DND-41 (cell line): ENCODE data around the gene RAD51AP1.
"Not testable (repeated sequence)": the region's sequence is repeated elsewhere in the genome, so short reads cannot be mapped to it uniquely, and the experiment has no call there.

Experiments
- ATAC-seq: fragments of 200-7000 bp; cut with Tn5 transposase; 3 replicates; pipeline ENCODE4 v1.9.1; 2021; ENCODE audit warnings: low read depth; ENCODE audit not compliant: insufficient read depth
- DNase-seq: peaks from one replicate; pipeline ENCODE4 v3.0.0-alpha.2; 2020
- H2AFZ ChIP-seq: 2 replicates; pipeline ENCODE4 v1.6.0; 2012; ENCODE audit warnings: low read depth, low read length
- H3K27ac ChIP-seq: 2 replicates; pipeline ENCODE4 v1.5.1; 2012; ENCODE audit warnings: low read length, inconsistent platforms
- H3K27me3 ChIP-seq: fragments of 200-600 bp; sonication (generic); 2 replicates; pipeline ENCODE4 v1.6.0; 2012; ENCODE audit warnings: low read length, mild to moderate bottlenecking, inconsistent platforms; ENCODE audit not compliant: insufficient read depth, poor library complexity
- H3K36me3 ChIP-seq: 2 replicates; pipeline ENCODE4 v1.5.1; 2012; ENCODE audit warnings: low read length, inconsistent platforms; ENCODE audit not compliant: insufficient read depth
- H3K4me1 ChIP-seq: 2 replicates; pipeline ENCODE4 v1.5.1; 2012; ENCODE audit warnings: mild to moderate bottlenecking, low read length; ENCODE audit not compliant: insufficient read depth
- H3K4me2 ChIP-seq: 2 replicates; pipeline ENCODE4 v1.6.0; 2012; ENCODE audit warnings: mild to moderate bottlenecking, moderate library complexity, low read length, inconsistent platforms; ENCODE audit not compliant: insufficient read depth
- H3K4me3 ChIP-seq, 2 experiments: fragments of 200-600 bp in 1 of 2; shearing (Covaris generic) in 1 of 2; 2 replicates each; pipeline ENCODE4 v1.5.1; 2012 to 2016; ENCODE audit warnings: inconsistent platforms in 2 of 2, low read length in 2 of 2, mild to moderate bottlenecking in 2 of 2, low read depth in 1 of 2, moderate library complexity in 1 of 2
- H3K79me2 ChIP-seq: 2 replicates; pipeline ENCODE4 v1.6.0; 2012; ENCODE audit warnings: low read length, inconsistent platforms; ENCODE audit not compliant: insufficient read depth
- H3K9ac ChIP-seq: 2 replicates; pipeline ENCODE4 v1.6.0; 2012; ENCODE audit warnings: low read depth, mild to moderate bottlenecking, inconsistent platforms, low read length, moderate library complexity
- H3K9me3 ChIP-seq: 2 replicates; pipeline ENCODE4 v1.5.1; 2012; ENCODE audit warnings: low read length, moderate library complexity, mild to moderate bottlenecking, inconsistent platforms; ENCODE audit not compliant: insufficient read depth, severe bottlenecking
- H4K20me1 ChIP-seq: 2 replicates; pipeline ENCODE4 v1.6.0; 2012; ENCODE audit warnings: low read length; ENCODE audit not compliant: insufficient read depth
- EZH2 ChIP-seq: IDR thresholded peaks from 3 replicates; pipeline ENCODE4 v1.6.1; 2012; ENCODE audit warnings: borderline replicate concordance, low read depth, mild to moderate bottlenecking, moderate library complexity, low read length, inconsistent platforms; ENCODE audit not compliant: severe bottlenecking
- TF ChIP-seq, protein P1 (sequence below): IDR thresholded peaks from 2 replicates; pipeline ENCODE4 v1.5.1; 2012; ENCODE audit warnings: borderline replicate concordance, low read length, moderate library complexity, mild to moderate bottlenecking; ENCODE audit not compliant: poor library complexity, severe bottlenecking; ENCODE audit errors: extremely low read depth

RAD51AP1 gene

DNA sequence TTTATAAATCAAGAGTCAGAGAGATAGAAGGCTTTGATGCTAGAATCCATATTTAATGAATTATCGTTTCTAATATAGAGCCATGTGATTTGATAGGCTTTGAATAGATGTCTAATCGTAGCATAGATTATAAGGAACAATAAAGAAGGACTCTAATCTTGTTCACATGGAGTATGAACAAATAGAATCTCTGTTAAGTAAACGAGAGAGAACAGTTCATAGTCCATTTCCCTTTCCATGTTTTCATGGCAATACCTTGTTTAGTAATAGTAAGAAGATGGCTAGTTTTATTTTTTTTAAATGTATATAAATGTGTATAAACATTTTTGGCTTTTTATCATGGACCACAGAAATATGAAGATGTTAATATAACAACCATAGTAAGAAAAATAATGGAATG lies 32.3 kb upstream of the RAD51AP1 start:
- H3K27me3 ChIP-seq: no peaks in the 10 kb centered on the region
- H3K4me2 ChIP-seq: peak overlapping the region; percentile 47; the same call in 1 of the 2 replicates
- DNase-seq: no peak
- H3K9ac ChIP-seq: no peak overlapping the region
- no peaks in the 10 kb centered on the region for H3K9me3 ChIP-seq
- peak overlapping the region; percentile 43; the same call in 1 of the 2 replicates for H3K27ac ChIP-seq
- no peaks in the 10 kb centered on the region for H4K20me1 ChIP-seq
- no peak overlapping the region for H3K4me3 ChIP-seq
- H3K79me2 ChIP-seq: no peaks in the 10 kb centered on the region
- no peak for ATAC-seq
- TF ChIP-seq, protein P1, sequence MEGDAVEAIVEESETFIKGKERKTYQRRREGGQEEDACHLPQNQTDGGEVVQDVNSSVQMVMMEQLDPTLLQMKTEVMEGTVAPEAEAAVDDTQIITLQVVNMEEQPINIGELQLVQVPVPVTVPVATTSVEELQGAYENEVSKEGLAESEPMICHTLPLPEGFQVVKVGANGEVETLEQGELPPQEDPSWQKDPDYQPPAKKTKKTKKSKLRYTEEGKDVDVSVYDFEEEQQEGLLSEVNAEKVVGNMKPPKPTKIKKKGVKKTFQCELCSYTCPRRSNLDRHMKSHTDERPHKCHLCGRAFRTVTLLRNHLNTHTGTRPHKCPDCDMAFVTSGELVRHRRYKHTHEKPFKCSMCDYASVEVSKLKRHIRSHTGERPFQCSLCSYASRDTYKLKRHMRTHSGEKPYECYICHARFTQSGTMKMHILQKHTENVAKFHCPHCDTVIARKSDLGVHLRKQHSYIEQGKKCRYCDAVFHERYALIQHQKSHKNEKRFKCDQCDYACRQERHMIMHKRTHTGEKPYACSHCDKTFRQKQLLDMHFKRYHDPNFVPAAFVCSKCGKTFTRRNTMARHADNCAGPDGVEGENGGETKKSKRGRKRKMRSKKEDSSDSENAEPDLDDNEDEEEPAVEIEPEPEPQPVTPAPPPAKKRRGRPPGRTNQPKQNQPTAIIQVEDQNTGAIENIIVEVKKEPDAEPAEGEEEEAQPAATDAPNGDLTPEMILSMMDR: no peak
- TF ChIP-seq EZH2: no peak
- no peak overlapping the region for H2AFZ ChIP-seq
- peaks cover 25% of the 10 kb centered on the region; the same call in 1 of the 2 replicates for H3K36me3 ChIP-seq
- H3K4me1 ChIP-seq: peaks cover 25% of the 10 kb centered on the region

DNA sequence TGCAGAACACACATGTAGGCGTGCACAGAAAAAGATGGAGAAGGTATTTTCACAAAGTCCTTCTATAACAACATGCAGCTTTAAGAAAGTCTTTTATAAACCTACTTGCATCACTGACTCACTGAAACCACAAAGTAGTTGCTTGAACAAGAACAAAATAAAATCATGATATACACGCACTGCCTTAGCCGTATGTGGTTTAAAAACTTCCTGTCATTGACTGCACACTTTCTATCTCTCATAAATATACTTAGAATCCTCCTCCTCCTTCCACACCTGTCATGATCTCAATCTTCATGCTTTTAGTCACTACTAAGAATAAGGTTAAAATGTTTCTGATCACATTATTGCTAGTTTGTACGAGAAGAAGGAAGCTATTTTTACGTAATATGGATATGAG lies 31.8 kb upstream of the RAD51AP1 start:
- ATAC-seq: peak; percentile 100
- no peaks in the 10 kb centered on the region for H3K27me3 ChIP-seq
- DNase-seq: peak; percentile 20
- no peak overlapping the region for H3K4me3 ChIP-seq
- H3K9ac ChIP-seq: no peak overlapping the region
- H3K36me3 ChIP-seq: peaks cover 22% of the 10 kb centered on the region; the same call in 1 of the 2 replicates
- peaks cover 25% of the 10 kb centered on the region for H3K4me1 ChIP-seq
- H4K20me1 ChIP-seq: no peaks in the 10 kb centered on the region
- no peak overlapping the region for H2AFZ ChIP-seq
- H3K9me3 ChIP-seq: no peaks in the 10 kb centered on the region
- TF ChIP-seq EZH2: no peak
- TF ChIP-seq, protein P1: no peak
- peak overlapping the region; percentile 18; the same call in 1 of the 2 replicates for H3K27ac ChIP-seq
- H3K79me2 ChIP-seq: no peaks in the 10 kb centered on the region
- peak overlapping the region; percentile 47; the same call in 1 of the 2 replicates for H3K4me2 ChIP-seq

DNA sequence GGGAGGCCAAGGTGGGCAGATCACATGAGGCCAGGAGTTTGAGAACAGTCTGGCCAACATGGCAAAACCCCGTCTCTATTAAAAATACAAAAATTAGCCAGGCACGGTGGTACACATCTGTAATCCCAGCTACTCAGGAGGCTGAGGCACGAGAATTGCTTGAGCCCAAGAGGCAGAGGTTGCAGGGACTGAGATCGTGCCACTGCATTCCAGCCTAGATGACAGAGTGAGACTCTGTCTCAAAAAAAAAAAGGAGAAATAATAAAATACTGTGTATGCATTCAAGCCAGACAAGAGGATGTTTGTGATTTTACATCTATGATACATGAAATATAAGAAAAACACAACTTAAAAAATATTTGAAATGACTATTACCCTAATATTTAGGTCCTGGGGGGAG lies 30.2 kb upstream of the RAD51AP1 start:
- H4K20me1 ChIP-seq, H3K4me2 ChIP-seq, H3K27ac ChIP-seq, H2AFZ ChIP-seq, H3K4me3 ChIP-seq, H3K9me3 ChIP-seq, H3K27me3 ChIP-seq, H3K9ac ChIP-seq, H3K79me2 ChIP-seq, DNase-seq, ATAC-seq: not testable (repeated sequence)
- peaks cover 25% of the 10 kb centered on the region for H3K4me1 ChIP-seq
- peaks cover 14% of the 10 kb centered on the region; the same call in 1 of the 2 replicates for H3K36me3 ChIP-seq

DNA sequence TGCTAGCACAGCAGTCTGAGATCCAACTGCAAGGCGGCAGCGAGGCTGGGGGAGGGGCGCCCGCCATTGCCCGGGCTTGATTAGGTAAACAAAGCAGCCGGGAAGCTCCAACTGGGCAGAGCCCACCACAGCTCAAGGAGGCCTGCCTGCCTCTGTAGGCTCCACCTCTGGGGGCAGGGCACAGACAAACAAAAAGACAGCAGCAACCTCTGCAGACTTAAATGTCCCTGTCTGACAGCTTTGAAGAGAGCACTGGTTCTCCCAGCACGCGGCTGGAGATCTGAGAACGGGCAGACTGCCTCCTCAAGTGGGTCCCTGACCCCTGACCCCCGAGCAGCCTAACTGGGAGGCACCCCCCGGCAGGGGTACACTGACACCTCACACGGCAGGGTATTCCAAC lies 29.4 kb upstream of the RAD51AP1 start:
- not testable (repeated sequence) for H3K4me3 ChIP-seq, DNase-seq, H3K79me2 ChIP-seq, H3K36me3 ChIP-seq, ATAC-seq, H3K9me3 ChIP-seq, H2AFZ ChIP-seq, H3K27ac ChIP-seq, H3K27me3 ChIP-seq, H3K4me2 ChIP-seq, H3K9ac ChIP-seq, H4K20me1 ChIP-seq
- H3K4me1 ChIP-seq: peaks cover 25% of the 10 kb centered on the region
